Astrocyte of the cerebellum (primary cell): ENCODE results near the gene CNTN5.

ENCODE experiments used
- DNase-seq: peaks from one replicate; pipeline ENCODE4 v3.0.0-alpha.2; 2011; ENCODE audit warnings: low read depth
- H3K4me3 ChIP-seq: 2 replicates; pipeline ENCODE4 v1.5.1; 2011; ENCODE audit warnings: mild to moderate bottlenecking, low read depth, low read length, moderate library complexity
- CTCF ChIP-seq: IDR thresholded peaks from 2 replicates; pipeline ENCODE4 v1.5.1; 2012; ENCODE audit warnings: low read length, low read depth, moderate library complexity, mild to moderate bottlenecking; ENCODE audit errors: missing control alignments
- in situ Hi-C: cut with HindIII; loops from 2 replicates; pipeline ENCODE4 v1.10.0; 2017; ENCODE audit warnings: low sequenced_read_pairs

The CNTN5 gene

DNA sequence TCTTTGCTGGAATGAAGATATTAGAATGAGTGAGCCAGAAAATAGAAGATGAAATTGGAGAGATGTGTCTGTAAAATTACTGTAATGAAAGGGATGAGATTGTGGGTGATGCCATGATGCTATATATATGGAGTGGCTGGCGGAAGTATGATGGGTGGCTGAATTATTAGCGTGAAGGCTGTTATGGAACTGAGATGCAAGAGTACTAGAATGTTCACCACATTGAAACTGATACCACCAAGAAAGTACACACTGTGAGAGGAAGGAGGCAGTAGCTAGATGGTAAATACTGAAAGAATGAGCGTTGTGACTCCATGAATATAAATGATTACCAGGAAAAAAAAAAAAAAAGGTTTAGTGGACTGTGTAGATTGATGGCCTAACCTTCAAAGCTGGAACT is 411.9 kb downstream of the CNTN5 start:
- in situ Hi-C loops, result no loop called here
- no peak overlapping the region for H3K4me3 ChIP-seq
- DNase-seq, result no peak
- TF ChIP-seq CTCF, result no peak

GRCh38 chr11:99443276-99443675 is 422.5 kb downstream of the CNTN5 start:
- no peak for TF ChIP-seq CTCF
- no peak overlapping the region for H3K4me3 ChIP-seq
- in situ Hi-C loops, result no loop called here
- no peak for DNase-seq

GRCh38 chr11:99446400-99446799 is 425.7 kb downstream of the CNTN5 start:
- TF ChIP-seq CTCF, result no peak
- in situ Hi-C loops, result no loop called here
- DNase-seq, result no peak
- no peak overlapping the region for H3K4me3 ChIP-seq

- DNase-seq, result no peak
- in situ Hi-C loops, result no loop called here
- no peak for TF ChIP-seq CTCF
Observed at GRCh38 chr11:99449345-99449744, 428.6 kb downstream of the CNTN5 start.

GRCh38 chr11:99452075-99452474 is 431.3 kb downstream of the CNTN5 start:
- DNase-seq, result no peak
- TF ChIP-seq CTCF, result no peak
- in situ Hi-C loops, result no loop called here
- H3K4me3 ChIP-seq, result no peak overlapping the region

More at GRCh38 chr11:99449345-99449744, 428.6 kb downstream of the CNTN5 start:
- no peak overlapping the region for H3K4me3 ChIP-seq

- H3K4me3 ChIP-seq, result no peak overlapping the region
- in situ Hi-C loops, result no loop called here
- DNase-seq, result no peak
- TF ChIP-seq CTCF, result no peak
Observed at GRCh38 chr11:99461913-99462312, 441.2 kb downstream of the CNTN5 start.

DNA sequence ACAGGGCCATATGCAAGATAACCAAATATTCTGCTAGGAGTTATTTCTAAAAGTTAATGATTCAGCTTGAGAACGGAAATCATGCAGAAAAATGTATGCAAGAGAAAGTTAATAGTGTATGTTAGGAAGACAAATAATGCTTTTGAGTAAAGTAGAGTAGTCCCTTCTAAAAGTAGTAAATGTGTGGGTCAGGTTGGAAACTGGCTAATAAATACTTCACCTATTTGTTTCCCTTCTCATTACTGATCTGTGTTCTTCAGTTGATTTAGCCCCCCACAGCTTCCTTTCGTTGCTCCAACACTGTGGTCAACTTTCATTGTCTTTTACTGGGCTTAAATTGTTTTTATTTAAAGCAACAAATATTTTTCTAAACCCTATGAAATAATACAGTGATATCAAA is 444.2 kb downstream of the CNTN5 start:
- H3K4me3 ChIP-seq, result no peak overlapping the region
- no peak for DNase-seq
- in situ Hi-C loops, result no loop called here
- TF ChIP-seq CTCF, result no peak
